ENCODE data around the gene OR56A4.

OR56A4 gene, protein sequence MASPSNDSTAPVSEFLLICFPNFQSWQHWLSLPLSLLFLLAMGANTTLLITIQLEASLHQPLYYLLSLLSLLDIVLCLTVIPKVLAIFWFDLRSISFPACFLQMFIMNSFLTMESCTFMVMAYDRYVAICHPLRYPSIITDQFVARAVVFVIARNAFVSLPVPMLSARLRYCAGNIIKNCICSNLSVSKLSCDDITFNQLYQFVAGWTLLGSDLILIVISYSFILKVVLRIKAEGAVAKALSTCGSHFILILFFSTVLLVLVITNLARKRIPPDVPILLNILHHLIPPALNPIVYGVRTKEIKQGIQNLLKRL

DNA sequence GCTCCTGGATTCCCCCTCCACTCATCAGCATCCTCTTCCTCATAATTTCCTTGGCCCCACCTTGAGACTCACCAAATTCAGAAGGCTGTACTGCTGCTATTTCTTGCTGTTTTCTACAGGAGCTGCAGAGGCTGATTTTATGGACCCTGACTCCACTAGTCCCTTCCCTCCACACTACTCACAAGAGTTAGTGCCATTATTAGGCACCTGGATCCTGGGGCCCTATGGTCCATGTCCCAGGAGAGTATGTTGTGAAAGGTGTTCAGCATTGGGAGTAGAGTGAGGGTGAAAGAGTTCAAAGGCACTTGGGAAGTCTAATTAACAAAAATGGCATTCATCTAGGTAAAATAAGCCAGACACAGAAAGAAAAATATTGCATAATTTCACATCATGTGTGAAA is at the start of gene OR56A4:
OR56A4 (minus strand) TSS at position 101 of the 400 bp plus-strand sequence. CDS start 3,954 bp downstream, outside the sequence.
- in situ Hi-C loops (cut with MboI; ENCODE audit: low sequenced_read_pairs), result no loop called here

DNA sequence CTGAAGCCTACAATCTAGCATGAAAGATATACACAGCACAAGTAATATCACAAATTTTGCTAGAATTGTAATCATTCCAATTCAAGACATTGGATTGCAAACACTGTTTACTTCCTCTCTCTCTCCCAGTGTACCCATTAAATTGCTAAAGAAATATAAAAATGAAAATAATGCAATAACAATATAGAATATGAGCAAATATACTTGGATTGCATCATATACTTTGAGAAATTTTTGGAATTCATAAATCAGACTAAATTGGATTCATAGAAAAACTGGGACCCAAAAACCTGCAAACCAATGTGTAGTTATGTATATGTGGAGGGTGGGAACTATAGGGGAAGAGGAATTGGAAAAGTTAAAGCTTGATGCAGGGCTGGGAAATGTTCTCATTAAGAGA is 48.8 kb upstream of the OR56A4 start:
- in situ Hi-C loops (cut with MboI; ENCODE audit: low sequenced_read_pairs), result no loop called here

DNA sequence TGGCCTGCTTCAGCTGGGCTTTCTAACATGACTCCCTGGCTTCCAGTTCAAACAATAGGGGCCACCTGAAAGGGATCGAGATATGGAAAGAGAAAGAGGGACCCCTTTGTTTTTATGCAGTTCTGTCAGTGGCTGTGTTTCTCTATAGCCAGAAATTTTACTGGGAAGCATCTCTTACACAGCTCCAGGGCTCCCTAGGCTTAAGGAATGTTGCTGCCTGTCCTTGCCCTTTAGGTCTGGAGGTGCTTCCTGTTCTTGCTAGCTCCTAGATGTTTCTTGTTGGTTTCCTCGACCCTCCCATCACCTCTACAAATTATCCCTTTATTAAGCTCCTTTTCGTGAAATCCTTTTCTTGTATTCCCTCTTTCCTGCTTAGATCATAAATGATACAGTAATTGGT is 45.6 kb upstream of the OR56A4 start:
- in situ Hi-C loops (cut with MboI; ENCODE audit: low sequenced_read_pairs), result no loop called here

DNA sequence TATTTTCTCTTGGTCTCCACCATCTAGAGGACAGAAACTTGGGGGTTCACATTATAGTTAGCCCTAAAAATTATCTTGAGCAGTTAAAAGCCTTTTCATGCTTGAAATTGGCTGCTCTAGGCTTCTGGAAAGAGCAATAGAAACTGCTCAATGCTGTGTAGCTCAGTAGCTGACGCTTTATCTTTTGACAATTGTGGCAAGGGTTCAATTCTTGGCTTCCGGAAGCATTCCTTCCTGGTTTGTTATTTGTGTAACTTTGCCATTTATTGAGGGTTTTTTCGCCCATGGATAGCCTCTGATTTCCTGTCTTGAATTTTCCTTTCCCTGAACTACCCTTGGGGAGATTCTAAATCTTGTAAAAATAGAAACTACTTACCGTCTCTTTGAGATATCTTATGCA is 34.1 kb upstream of the OR56A4 start:
- in situ Hi-C loops (cut with MboI; ENCODE audit: low sequenced_read_pairs), result loop anchor here (25.0 kb wide), 1 partner anchor 271 kb away; the partner anchor contains the start of gene CAVIN3

DNA sequence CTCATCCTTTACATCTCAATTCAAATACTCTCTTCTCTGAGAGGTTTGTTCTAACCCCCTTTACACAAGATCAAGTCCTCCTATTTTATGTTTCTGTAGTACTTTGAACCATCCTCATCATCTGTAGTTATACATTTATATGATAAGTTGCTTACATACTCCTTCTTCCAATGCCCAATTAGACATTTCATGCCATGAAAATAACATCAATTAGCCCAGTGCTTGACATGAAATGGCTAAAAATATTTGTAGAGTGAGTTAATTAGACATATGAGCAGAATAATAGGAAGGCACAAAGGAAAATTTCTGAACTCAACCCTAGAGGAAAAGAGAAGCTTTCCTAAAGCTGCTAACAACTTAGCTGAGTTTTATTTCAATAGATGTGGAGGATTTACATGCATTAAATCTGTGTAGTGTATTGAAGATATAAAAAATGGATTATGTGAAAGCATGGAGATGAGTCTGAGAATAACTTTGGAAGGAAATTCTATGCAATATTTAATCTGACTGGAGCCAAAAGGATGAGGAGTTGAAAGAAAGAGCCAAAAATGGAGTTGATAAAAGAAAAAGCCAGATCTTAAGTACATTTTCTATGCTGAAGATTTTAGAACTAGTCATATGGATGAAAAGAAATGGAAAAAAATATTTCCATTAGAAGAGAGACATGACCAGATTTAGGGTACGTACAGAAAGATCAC is 24.1 kb upstream of the OR56A4 start, which contains the start of gene OR56A1:
OR56A1 (minus strand) TSS at position 51 of the 698 bp plus-strand sequence. CDS start 3,066 bp downstream, outside the sequence.
- in situ Hi-C loops (cut with MboI; ENCODE audit: low sequenced_read_pairs), result loop anchor here (25.0 kb wide), 1 partner anchor 281 kb away; the partner anchor contains the start of gene CAVIN3

DNA sequence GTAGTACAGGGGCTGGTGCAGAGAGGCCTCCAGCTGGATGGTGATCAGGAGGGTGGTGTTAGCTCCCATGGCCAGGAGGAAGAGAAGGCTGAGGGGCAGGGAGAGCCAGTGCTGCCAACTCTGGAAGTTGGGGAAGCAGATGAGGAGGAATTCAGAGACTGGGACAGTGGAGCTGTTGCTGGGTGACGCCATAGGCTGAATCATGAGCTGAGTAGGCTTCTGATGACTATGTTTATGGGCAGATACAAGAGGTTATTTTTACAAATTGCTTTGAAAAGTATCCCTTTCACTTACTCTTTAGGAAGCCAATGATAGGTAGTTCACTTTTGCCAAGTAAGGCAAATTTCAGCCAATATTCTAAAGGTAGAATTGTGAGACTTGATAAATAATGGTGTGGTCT is 20.8 kb upstream of the OR56A4 start:
- in situ Hi-C loops (cut with MboI; ENCODE audit: low sequenced_read_pairs), result loop anchor here (25.0 kb wide), 1 partner anchor 285 kb away; the partner anchor contains the start of gene CAVIN3

DNA sequence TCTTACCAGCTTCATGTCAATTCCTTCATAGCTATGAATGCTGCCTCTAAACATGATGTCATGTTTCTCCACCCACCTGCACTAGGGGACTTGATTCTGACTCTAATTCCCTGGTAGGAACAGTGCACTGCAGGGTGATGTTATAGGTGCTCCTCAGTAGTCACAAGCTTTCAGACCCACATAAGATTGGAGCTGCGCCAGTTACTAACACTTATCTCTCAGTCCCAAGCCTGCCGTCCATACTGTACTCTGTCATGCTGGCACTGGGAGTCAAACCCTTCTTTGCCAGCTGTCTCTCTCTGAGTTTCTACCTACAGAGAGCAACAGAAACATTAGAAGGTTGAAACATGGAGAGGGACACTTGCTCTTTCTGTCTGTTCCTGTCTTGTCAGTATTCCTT is 18.3 kb upstream of the OR56A4 start:
- in situ Hi-C loops (cut with MboI; ENCODE audit: low sequenced_read_pairs), result loop anchor here (25.0 kb wide), 1 partner anchor 287 kb away; the partner anchor contains the start of gene CAVIN3

DNA sequence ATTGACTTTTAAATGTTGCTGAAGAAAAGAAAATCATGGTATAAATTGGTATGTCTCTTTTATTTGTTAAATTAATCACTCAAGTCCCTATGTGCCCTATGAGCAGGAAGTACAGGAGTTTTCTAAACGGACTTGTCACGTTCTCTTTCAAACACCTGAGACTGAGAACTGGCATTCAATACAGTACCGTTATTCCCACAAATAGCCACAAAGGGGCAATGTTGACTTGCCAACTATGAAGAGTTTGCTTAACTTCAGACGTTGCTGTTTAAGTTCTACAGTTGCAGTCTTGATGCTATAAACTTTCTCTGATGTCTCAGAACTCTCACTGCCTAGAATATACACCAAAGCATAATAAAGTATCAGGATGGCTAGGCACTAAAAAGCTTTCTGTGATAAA is 16.2 kb upstream of the OR56A4 start:
- in situ Hi-C loops (cut with MboI; ENCODE audit: low sequenced_read_pairs), result no loop called here

DNA sequence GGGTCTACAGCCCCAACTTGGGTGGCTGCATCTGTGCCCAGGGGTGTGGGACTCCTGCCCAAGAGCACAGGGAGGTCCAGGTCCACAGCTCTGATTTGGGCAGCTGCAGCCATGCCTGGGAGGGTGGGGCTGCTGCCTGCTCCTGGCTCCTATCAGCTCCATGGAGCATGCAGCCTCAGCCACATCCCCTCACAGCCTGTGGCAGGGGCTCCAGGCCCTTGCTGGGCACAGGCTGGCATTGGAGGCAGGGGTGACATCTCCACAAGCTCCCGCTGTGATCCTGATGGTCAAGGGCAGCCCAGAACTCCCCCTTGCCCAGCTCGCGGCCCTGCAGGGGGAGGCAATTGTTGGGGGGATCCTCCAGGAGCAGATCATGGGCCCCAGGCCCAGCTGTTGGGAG is 6.3 kb upstream of the OR56A4 start:
- in situ Hi-C loops (cut with MboI; ENCODE audit: low sequenced_read_pairs), result no loop called here

DNA sequence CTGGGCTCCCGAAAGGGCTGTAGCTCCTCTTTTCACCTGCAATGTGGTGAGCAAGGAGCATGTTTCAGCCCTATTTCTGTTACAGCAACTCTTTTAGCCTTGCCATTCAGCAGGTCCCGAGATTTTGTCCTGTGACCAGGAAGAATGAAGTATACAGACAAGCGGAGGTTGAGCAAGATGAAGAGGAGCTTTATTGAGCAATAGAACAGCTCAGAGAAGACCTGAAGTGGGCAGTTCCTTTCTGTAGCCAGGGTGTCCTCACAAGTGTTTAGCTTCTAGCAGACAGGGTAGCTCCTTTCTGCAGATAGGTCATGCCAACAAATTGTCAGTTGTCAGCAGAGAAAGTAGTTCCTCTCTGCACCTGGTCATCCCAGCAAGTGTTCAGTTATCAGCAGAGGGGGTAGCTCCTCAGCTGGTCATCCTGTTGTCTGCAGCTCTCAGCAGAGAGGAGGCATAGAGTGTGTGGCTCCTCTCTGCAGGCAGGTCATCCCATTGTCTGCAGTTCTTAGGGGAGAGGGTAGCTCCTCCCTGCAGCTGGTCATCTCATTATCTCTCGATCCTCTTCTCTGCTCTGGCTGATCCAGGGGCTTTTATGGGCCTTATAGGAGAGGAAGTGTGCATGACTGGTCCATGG is 5.4 kb upstream of the OR56A4 start:
- in situ Hi-C loops (cut with MboI; ENCODE audit: low sequenced_read_pairs), result no loop called here

DNA sequence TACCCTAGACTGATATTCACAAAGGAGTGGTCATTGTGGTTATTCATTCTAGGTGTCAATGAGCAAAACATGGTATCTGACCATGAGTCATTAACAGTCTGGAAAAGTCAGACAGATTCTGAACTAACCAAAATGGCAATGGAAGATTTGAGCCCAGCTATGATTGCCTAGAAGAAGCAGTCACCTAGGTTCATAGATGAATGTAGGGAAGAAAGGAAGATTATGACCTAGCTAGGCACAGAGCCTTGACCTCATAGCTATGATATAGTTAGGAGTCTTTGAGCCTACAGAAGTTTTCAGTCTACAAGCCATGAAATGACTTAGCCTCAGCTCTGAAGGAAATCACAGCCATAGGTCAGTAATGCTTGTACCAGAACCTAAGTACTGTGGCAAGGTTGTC is 351 bp downstream of the OR56A4 start:
- in situ Hi-C loops (cut with MboI; ENCODE audit: low sequenced_read_pairs), result no loop called here

DNA sequence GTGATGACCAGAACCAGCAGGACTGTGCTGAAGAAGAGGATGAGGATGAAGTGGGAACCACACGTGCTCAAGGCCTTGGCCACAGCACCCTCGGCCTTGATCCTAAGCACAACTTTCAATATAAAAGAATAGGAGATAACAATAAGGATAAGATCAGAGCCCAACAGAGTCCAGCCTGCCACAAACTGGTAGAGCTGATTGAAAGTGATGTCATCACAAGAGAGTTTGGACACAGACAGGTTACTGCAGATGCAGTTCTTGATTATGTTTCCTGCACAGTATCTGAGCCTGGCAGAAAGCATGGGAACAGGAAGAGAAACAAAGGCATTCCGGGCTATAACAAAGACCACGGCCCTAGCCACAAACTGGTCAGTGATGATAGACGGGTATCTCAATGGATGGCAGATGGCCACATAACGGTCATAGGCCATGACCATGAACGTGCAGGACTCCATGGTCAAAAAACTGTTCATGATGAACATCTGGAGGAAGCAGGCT is 4.5 kb downstream of the OR56A4 start:
- in situ Hi-C loops (cut with MboI; ENCODE audit: low sequenced_read_pairs), result no loop called here

DNA sequence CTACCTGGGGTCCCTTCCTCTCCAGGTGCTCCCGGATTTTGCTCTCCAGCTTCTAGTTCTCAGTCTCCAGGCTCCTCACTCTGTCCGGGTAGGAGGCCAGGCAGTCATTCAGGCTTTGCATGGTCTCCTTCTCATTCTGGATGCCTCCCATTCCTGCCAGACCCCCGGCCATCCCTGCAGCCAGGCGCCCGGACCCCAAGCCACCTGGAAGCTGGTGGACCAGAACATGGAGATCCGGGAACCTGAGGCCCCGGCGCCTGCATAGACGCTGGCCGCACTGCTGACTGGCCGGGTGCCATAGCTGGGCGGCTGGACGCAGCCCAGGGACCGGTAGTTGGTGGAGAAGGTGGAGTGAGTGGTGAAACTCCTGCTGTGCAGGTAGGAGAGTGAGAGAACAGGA is 12.0 kb downstream of the OR56A4 start:
- in situ Hi-C loops (cut with MboI; ENCODE audit: low sequenced_read_pairs), result no loop called here

DNA sequence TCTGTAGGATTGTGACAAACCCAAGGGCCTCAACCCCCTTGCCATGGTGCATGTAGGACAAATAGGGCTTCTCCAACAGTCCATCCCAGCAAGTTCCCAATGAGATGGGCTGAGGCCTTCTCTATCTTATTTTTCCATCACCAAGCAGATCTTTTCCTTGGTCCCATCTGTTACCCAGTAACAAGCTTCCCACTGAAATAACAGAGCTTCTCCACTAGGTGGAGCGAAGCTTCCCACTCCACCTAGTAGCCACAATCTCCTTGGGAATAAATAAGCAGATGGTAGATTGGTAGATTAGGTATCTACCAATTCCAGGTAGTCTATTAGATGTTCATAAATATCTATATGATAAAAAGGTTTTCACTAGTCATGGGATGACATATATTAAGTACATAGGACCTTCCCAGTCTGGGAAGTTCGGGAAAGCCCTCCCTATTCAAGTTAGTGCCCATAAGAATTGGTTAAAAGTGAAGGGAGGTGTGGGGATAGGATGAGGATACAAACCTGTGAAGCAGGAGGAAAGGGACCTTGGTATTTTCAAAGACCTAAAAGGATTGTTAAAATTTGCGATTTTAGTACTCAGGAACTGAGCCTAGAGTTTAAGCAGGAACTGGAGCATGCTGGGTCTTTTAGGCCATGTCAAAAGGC is 14.0 kb downstream of the OR56A4 start:
- in situ Hi-C loops (cut with MboI; ENCODE audit: low sequenced_read_pairs), result no loop called here

DNA sequence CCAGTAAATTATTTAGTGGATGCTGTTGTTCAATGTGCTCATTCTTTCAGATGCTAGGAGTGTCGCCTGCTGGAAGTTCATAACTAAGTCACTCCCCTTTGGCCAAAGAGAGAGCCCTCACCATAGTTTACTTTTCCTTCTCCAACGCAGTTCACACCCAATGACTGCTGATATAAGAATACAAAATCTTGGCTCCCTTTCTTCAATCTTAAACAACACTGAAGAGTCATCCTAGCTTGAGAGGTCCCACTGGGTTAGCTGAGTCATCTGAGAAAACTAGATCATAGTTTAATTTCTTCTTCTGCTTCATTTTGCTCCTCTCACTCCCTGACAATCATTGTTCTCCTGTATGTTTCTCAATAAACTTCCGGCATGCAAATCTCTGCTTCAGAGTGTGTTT is 14.6 kb downstream of the OR56A4 start:
- in situ Hi-C loops (cut with MboI; ENCODE audit: low sequenced_read_pairs), result no loop called here

DNA sequence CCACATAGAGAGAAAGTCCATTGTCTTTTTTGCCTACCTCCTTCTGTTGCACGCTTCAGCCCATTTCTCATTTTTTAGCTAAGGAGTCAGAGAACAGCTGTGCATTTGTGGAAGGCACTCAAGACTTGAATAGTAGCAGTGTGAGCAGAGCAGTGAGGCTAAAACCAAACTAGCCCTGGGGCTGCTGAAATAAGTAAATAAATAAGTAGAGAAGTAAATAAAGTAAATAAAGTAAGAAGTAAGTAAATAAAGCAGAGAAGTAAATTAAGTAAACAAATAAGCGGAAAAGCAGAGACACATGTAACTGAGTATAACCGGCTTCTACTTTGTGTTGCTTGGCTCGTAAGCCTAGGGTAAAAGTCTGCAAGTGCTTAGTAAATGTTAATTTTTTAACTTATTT is 17.5 kb downstream of the OR56A4 start:
- in situ Hi-C loops (cut with MboI; ENCODE audit: low sequenced_read_pairs), result no loop called here

DNA sequence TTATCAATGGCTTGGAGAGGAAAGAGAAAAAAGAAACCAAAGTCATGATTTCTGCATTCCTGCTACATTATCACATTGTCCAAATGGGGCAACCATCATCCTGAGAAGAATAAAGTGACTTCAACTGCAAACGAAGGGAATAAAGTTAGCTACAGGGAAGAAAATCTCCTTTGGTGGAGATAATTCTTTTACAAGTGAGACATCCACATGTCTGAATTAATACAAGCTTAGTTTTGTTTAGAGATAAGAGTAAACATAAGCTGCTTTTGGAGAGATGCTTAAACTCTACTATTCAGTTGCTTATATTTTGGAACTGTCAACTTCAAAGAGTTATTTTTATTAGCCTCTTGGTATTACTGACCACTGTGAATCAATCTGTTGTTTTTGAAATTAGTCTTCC is 19.9 kb downstream of the OR56A4 start, which contains the start of gene OR52L1:
OR52L1 (minus strand) TSS at position 101 of the 400 bp plus-strand sequence; CDS start at position 46, 55 bp downstream.
- in situ Hi-C loops (cut with MboI; ENCODE audit: low sequenced_read_pairs), result no loop called here

DNA sequence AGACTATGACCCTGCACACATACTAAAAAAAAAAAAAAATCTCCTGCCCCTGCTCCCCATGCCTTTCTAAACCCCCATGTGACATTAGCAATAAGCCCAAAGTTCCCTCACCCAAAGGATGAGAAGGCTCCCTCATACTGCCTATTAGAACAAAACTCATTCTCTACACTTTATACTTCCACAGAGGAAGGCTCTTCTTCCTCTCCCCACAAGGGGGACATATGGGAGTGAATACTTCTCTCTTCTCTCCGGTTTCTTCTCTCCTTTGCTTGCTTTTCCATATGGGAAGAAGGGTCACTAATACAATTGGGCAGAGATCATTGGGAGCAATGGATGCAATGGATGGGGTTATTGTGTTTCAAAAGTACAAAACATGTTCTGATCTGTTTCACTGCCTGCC is 23.3 kb downstream of the OR56A4 start:
- in situ Hi-C loops (cut with MboI; ENCODE audit: low sequenced_read_pairs), result no loop called here

DNA sequence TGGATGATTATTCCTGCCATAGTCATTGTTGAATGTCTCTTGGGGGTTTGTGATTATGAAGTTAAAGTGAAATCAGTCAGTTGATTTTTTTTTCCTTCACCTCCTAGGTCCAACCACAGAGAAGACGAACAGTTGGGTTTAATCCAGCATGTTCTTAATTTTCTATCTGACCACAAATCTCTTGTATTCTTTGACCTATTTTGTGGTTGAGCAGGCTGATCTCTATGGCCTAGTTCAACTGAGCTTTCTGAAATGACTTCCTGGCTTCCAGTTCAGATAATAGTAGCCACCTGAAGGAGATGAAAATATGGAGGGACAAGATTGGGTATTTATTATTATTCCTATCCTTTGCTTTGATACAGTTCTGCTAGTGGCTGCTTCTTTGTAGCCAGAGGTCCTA is 33.2 kb downstream of the OR56A4 start:
- in situ Hi-C loops (cut with MboI; ENCODE audit: low sequenced_read_pairs), result no loop called here

DNA sequence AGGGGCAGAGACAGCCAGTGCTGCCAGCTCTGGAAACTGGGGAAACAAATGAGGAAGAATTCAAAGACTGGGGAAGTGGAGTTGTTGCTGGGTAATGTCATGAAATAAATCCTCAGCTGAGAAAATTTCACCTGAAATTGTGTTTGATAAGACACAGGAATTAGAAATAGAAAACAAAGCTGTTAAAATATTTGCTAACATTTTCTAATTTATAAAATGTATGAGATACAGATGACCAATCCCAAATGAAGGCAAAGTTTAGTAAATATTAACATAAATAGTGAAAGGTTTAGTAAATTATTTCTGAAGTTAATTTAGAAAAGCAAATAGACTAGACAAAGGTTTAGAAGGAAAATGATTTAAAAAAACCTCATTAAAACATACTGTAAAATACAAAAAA is 38.4 kb downstream of the OR56A4 start, which contains the start of gene OR56A5:
OR56A5 (minus strand) TSS at position 101 of the 400 bp plus-strand sequence; CDS start at position 101, 0 bp downstream.
- in situ Hi-C loops (cut with MboI; ENCODE audit: low sequenced_read_pairs), result no loop called here

DNA sequence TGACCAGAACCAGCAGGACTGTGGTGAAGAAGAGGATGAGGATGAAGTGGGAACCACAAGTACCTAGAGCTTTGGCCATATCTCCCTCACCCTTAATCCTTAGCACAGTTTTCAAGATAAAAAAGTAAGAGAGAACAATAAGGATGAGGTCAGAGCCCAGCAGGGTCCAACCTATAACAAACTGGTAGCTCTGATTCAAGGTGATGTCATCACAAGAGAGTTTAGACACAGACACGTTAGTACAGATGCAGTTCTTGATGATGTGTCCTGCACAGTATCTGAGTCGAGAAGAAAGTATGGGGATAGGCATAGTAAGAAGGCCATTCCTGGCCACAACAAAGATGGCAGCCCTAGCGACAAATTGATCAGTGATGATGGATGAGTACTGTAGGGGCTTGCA is 39.0 kb downstream of the OR56A4 start:
- in situ Hi-C loops (cut with MboI; ENCODE audit: low sequenced_read_pairs), result no loop called here
